WTC11 (cell line): ENCODE data around the gene KRTCAP2. TPM values are rescaled to one million over a fixed set of nuclear protein-coding genes. Genes with fewer than 3 reads are reported as not detected.

ENCODE experiments used
- ATAC-seq: fragments of 200-7000 bp; cut with Tn5 transposase; 2 replicates; pipeline ENCODE4 v1.10.0; 2021; ENCODE audit warnings: mild to moderate bottlenecking, moderate library complexity
- CTCF ChIA-PET: fragments of 300-600 bp; sonication (Branson Sonifier 250); formaldehyde crosslinking; loops from one replicate; lab custom pipeline; 2021; ENCODE audit warnings: antibody characterized with exemption; lab: Charles Lee
- POLR2A ChIA-PET: fragments of 350-600 bp; sonication (Branson Sonifier 250); formaldehyde crosslinking; loops from one replicate; lab custom pipeline; 2021; ENCODE audit warnings: antibody characterized with exemption; lab: Charles Lee
- DNase-seq: peaks from one replicate; pipeline ENCODE4 v3.0.0; 2021; ENCODE audit warnings: low spot score
- H3K27ac Mint-ChIP-seq: 2 replicates; pipeline ENCODE4 v1.8.0; 2021; ENCODE audit warnings: mixed read lengths
- H3K27me3 Mint-ChIP-seq: 2 replicates; pipeline ENCODE4 v1.8.0; 2021; ENCODE audit warnings: low read depth, mild to moderate bottlenecking, moderate library complexity, mixed read lengths
- H3K36me3 Mint-ChIP-seq: 2 replicates; pipeline ENCODE4 v1.8.0; 2021; ENCODE audit warnings: mixed read lengths
- H3K4me1 Mint-ChIP-seq: 2 replicates; pipeline ENCODE4 v1.8.0; 2022; ENCODE audit warnings: mixed read lengths
- H3K4me3 Mint-ChIP-seq: 2 replicates; pipeline ENCODE4 v1.8.0; 2021; ENCODE audit warnings: mild to moderate bottlenecking, moderate library complexity, mixed read lengths
- H3K9me3 Mint-ChIP-seq: 2 replicates; pipeline ENCODE4 v1.8.0; 2021; ENCODE audit warnings: mixed read lengths
- AFF4 ChIP-seq: sonication (generic); formaldehyde crosslinking; IDR thresholded peaks from 2 replicates; pipeline ENCODE4 v1.8.1; 2023; ENCODE audit warnings: mild to moderate bottlenecking, missing genetic modification reagents, borderline replicate concordance
- AR ChIP-seq: fragments of 250-450 bp; sonication (Bioruptor Pico); IDR thresholded peaks from 2 replicates; pipeline ENCODE4 v1.9.0; 2021; ENCODE audit warnings: mild to moderate bottlenecking
- ATF3 ChIP-seq: sonication (generic); formaldehyde crosslinking; conservative IDR thresholded peaks from 2 replicates; pipeline ENCODE4 v1.8.1; 2022; ENCODE audit warnings: mild to moderate bottlenecking, missing genetic modification reagents
- CDX4 ChIP-seq: fragments of 250-450 bp; sonication (Bioruptor Pico); IDR thresholded peaks from 2 replicates; pipeline ENCODE4 v1.9.0; 2021; ENCODE audit warnings: moderate library complexity, mild to moderate bottlenecking, inconsistent platforms, borderline replicate concordance
- EMX1 ChIP-seq: fragments of 250-450 bp; sonication (Bioruptor Pico); IDR thresholded peaks from 2 replicates; pipeline ENCODE4 v1.8.0; 2021; ENCODE audit warnings: mild to moderate bottlenecking
- HMGA2 ChIP-seq: fragments of 250-450 bp; sonication (Bioruptor Pico); IDR thresholded peaks from 2 replicates; pipeline ENCODE4 v1.4.0; 2021; ENCODE audit warnings: mild to moderate bottlenecking, moderate library complexity
- JAZF1 ChIP-seq: fragments of 250-450 bp; sonication (Bioruptor Pico); IDR thresholded peaks from 2 replicates; pipeline ENCODE4 v1.9.0; 2021; ENCODE audit warnings: moderate library complexity, mild to moderate bottlenecking, inconsistent platforms
- NFE2L1 ChIP-seq: sonication (generic); formaldehyde crosslinking; IDR thresholded peaks from 2 replicates; pipeline ENCODE4 v1.8.1; 2023; ENCODE audit warnings: missing genetic modification reagents
- NFYB ChIP-seq: sonication (generic); formaldehyde crosslinking; conservative IDR thresholded peaks from 2 replicates; pipeline ENCODE4 v1.8.0; 2022; ENCODE audit warnings: low read depth, missing genetic modification reagents
- NR3C1 ChIP-seq: sonication (generic); formaldehyde crosslinking; conservative IDR thresholded peaks from 2 replicates; pipeline ENCODE4 v1.8.1; 2023; ENCODE audit warnings: low read depth, mild to moderate bottlenecking, missing genetic modification reagents
- PRDM15 ChIP-seq: sonication (generic); formaldehyde crosslinking; IDR thresholded peaks from 2 replicates; pipeline ENCODE4 v1.8.0; 2022; ENCODE audit warnings: missing genetic modification reagents
- PRRX2 ChIP-seq: fragments of 250-450 bp; sonication (Bioruptor Pico); IDR thresholded peaks from 2 replicates; pipeline ENCODE4 v1.8.0; 2021; ENCODE audit warnings: mild to moderate bottlenecking
- RORB ChIP-seq: fragments of 250-450 bp; sonication (Bioruptor Pico); IDR thresholded peaks from 2 replicates; pipeline ENCODE4 v1.9.0; 2021; ENCODE audit warnings: mild to moderate bottlenecking
- ZNF138 ChIP-seq: sonication (generic); formaldehyde crosslinking; conservative IDR thresholded peaks from 2 replicates; pipeline ENCODE4 v1.8.1; 2022; ENCODE audit warnings: mild to moderate bottlenecking, moderate library complexity, missing genetic modification reagents
- ZNF232 ChIP-seq: sonication (generic); formaldehyde crosslinking; IDR thresholded peaks from 2 replicates; pipeline ENCODE4 v1.8.0; 2022; ENCODE audit warnings: mild to moderate bottlenecking, missing genetic modification reagents
- ZNF532 ChIP-seq: fragments of 250-450 bp; sonication (Bioruptor Pico); IDR thresholded peaks from 2 replicates; pipeline ENCODE4 v1.9.0; 2021; ENCODE audit warnings: mild to moderate bottlenecking, borderline replicate concordance
- ZNF671 ChIP-seq: fragments of 250-450 bp; sonication (Bioruptor Pico); IDR thresholded peaks from 2 replicates; pipeline ENCODE4 v1.8.0; 2021; ENCODE audit warnings: mild to moderate bottlenecking
- total RNA-seq: library from RNA; stranded (reverse); gene quantifications from 3 replicates; pipeline ENCODE4 v1.2.3, GENCODE V29; 2021

Gene KRTCAP2
- total RNA-seq, 1 experiment from 2014 or later = 104 TPM

- POLR2A ChIA-PET = interaction anchor here (1.0 to 1.5 kb wide), 3 partner anchors 29 to 46 kb away, joined by 4 to 5 read pairs (median 5); partner anchors contain the start of gene KRTCAP2
- DNase-seq (peak; percentile 66), ATAC-seq (peak; percentile 20)
- TF ChIP-seq ZNF232 (CRISPR knock-in tag) (0 out of 2 replicates have a peak, but pooled peaks have one; percentile 31), CDX4 (CRISPR knock-in tag) (no peak)
- H3K9me3 Mint-ChIP-seq = no peaks in the 10 kb centered on the region
- H3K27ac Mint-ChIP-seq = no peak overlapping the region
- CTCF ChIA-PET = interaction anchor here (0.7 to 12.9 kb wide), 9 partner anchors 9 to 67 kb away, joined by 3 to 164 read pairs (median 11); partner anchors contain the start of genes EFNA4, KRTCAP2, SLC50A1 and TRIM46
- H3K36me3 Mint-ChIP-seq = peaks cover 5% of the 10 kb centered on the region
- H3K4me3 Mint-ChIP-seq = peak overlapping the region; percentile 90
- H3K4me1 Mint-ChIP-seq = peaks cover 55% of the 10 kb centered on the region
- peaks cover 55% of the 10 kb centered on the region for H3K27me3 Mint-ChIP-seq
These were observed 46.5 kb downstream of the KRTCAP2 start for GRCh38 chr1:155126556-155127104.

- peak overlapping the region; percentile 90 for H3K4me3 Mint-ChIP-seq
- no peak for TF ChIP-seq NFYB
- no peak for TF ChIP-seq HMGA2 (CRISPR knock-in tag)
- no peak for TF ChIP-seq ZNF532 (CRISPR knock-in tag)
- 0 out of 2 replicates have a peak, but pooled peaks have one; percentile 81 for TF ChIP-seq NR3C1 (CRISPR knock-in tag)
- TF ChIP-seq JAZF1 = no peak
- peak; percentile 90 for TF ChIP-seq PRDM15
- no peak for TF ChIP-seq RORB (CRISPR knock-in tag)
- no peak for TF ChIP-seq AR (CRISPR knock-in tag)
- no peak for TF ChIP-seq ATF3 (CRISPR knock-in tag)
- no peak for TF ChIP-seq ZNF671
- no peak for TF ChIP-seq EMX1
- TF ChIP-seq ZNF138 (CRISPR knock-in tag) = peak; percentile 83; the same call in 1 of the 2 replicates
- TF ChIP-seq NFE2L1 = peak; percentile 67; the same call in 1 of the 2 replicates
- TF ChIP-seq PRRX2 = no peak
- TF ChIP-seq AFF4 (CRISPR knock-in tag) = 0 out of 2 replicates have a peak, but pooled peaks have one; percentile 30
These were observed 47.1 kb downstream of the KRTCAP2 start for GRCh38 chr1:155125946-155126555.

More at GRCh38 chr1:155125946-155126555, 47.1 kb downstream of the KRTCAP2 start:
- Mint-ChIP-seq H3K36me3 (no peaks in the 10 kb centered on the region; the same call in 1 of the 2 replicates), H3K4me1 (peaks cover 53% of the 10 kb centered on the region), H3K27ac (no peak overlapping the region), H3K27me3 (peaks cover 58% of the 10 kb centered on the region), H3K9me3 (no peaks in the 10 kb centered on the region)
- ChIA-PET CTCF (interaction anchor here (0.6 to 12.9 kb wide), 16 partner anchors 9 to 567 kb away, joined by 3 to 164 read pairs (median 4); partner anchors contain the start of genes ADAM15, EFNA4, KRTCAP2 and SLC50A1), POLR2A (interaction anchor here (1.0 to 1.6 kb wide), 4 partner anchors 9 to 47 kb away, joined by 4 to 5 read pairs (median 5); partner anchors contain the start of genes KRTCAP2 and SLC50A1)
- ATAC-seq = peak; percentile 5; the same call in 1 of the 2 replicates
- peak; percentile 52 for DNase-seq
